Islet of Langerhans (tissue), 1 donor: ENCODE data around the gene RUNX2.
"Not testable (repeated sequence)": the region's sequence is repeated elsewhere in the genome, so short reads cannot be mapped to it uniquely, and the experiment has no call there.

Source experiments
- FAIRE-seq: peaks from one replicate; lab custom pipeline; 2011; peaks lifted over from hg19 to GRCh38; lab: Jason Lieb, UNC

RUNX2 gene

DNA sequence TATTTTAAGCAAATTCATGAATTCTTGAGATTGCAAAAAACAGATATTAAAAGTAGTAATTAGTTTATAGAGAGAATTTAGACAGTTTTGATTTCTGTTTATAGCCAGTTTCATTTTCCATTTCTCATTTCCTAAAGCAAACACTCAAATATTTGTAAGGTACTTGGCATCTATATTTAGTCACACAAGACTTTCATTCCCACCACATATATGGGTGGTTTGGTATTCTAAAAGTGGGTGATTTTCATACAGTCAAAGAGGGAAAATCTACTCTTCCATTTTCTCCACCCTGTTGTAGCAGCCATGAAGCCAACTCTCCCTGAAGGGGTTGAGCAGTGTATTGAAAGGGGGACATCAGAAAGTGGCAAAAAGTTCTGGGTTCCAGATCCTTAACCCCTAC, 230.7 kb downstream of the RUNX2 start:
- FAIRE-seq: no peak

DNA sequence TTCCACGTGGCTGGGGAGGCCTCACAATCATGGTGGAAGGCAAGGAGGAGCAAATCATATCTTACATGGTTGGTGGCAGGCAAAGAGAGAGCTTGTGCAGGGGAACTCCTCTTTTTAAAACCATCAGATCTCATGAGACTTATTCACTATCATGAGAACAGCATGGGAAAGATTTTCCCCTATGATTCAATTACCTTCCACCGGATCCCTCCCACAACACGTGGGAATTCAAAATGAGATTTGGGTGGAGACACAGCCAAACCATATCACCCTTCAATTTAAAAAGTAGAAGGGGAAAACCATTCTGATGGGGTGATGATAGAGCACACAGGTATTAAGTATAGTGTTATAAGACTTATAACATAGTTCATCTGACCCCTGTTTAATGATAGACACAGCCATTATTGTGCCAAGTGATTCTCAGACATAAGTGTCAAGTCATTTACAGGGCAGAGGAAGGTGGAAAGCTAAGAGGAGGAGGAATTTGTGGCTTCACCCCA, 232.2 kb downstream of the RUNX2 start:
- FAIRE-seq: not testable (repeated sequence)

DNA sequence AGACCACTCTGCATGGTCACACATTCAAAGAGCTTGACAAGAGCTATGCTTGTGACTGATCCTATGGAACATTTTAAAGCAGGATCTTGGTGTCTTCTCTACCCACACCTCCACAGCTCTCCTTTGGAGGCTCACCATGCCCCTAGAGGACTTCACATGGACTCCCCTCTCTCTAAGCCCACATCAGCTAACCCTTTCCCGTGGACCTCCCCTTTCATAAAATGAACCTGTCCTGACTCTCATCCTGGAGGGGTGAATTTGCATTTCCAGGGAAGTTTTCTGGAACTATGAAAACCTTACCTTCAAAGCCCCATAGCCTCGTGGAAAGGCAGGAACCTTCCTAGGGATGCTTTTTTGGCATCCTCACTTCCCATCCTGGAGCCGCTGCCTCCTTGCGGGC, 234.0 kb downstream of the RUNX2 start:
- FAIRE-seq: no peak

DNA sequence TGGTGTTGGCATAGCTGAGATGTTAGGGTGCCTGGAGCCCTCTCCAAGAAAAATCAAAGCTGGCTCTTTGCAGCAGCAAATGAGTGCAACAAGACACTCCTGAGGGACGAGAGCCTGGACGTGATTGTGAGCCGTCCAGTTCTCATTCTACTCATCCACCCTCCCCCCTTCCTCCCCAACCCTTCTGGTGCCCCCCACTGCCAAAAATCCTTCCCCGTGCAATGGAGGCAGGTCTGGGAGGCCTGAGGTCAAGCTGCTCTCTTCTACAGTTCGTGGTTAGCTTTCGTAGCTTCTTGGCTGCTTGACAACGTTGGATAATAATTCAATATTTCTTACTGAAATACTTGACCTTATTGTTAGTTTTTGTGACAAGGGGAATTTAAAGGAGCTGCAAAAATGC, 234.9 kb downstream of the RUNX2 start:
- FAIRE-seq: no peak

DNA sequence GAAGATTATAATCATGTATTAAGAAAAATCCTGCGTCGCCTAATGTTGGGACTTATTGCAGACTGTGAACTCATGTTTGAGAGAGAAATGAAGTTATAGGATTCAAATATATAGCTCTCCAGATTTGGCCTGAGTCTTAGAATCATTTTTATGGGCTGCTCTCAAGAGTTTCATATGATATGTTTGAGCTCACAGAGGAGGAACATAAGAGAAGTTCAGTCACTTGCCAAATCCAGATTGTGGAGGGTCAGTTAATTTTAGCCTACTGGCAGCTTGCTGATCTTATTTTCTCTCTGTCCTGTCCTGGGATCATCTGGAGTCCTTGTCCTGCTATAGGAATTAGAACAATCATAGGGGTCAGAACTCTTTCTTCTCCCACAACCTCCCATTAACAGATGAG, 235.7 kb downstream of the RUNX2 start:
- FAIRE-seq: no peak

DNA sequence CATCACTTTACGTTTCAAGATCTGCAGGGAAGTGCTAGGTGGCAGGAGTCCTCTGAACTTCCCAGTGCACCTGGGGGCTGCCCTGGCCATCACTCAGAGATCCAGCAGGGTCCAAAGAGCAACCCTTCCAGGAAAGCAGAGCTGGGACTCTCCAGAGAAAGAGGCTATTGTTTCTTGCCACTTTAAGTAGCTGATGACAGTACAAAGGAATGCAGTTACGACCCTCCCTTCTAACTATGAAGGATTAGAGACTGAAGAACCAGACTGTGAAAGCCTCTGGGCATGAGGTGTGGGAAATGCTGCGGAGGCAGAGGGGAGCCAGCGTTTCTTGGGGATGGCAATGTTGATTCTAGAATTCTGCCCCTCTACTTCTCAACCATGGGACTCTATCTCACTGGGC, 238.8 kb downstream of the RUNX2 start:
- no peak for FAIRE-seq

DNA sequence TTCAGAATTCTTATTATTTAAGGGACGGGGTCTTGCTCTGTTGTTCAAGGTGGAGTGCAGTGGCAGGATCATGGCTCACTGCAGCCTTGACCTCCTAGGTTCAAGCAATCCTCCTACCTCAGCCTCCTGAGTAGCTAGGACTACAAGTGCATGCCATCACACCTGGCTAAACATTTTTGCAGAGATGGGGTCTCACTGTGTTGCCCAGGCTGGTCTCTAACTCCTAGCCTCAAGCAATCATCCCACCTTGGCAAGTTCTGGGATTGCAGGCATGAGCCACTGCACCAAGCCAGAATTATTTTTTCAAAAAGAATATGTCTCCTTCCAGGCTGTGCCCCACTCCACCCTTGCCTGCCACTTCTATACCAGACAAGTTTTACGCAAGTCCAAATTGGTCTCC, 239.7 kb downstream of the RUNX2 start:
- no peak for FAIRE-seq

DNA sequence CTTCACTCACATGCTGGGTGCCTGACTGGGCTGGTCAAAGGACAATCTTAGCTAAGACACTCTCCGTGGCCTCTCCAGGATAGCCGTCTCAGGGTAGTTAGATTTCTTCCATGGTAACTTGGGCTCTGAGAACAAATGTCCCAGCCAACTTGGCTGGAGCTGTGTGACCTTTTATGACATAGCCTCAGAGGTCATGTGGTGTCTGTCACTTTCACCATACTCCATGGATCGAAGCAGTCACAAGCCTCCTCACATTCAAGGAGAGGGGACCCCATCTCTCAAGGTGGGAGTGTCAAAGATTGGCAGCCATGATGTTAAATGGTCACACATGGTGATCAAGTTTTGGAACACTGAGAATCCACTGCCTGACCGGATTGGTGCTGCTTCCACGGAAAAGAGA, 240.5 kb downstream of the RUNX2 start:
- no peak for FAIRE-seq

DNA sequence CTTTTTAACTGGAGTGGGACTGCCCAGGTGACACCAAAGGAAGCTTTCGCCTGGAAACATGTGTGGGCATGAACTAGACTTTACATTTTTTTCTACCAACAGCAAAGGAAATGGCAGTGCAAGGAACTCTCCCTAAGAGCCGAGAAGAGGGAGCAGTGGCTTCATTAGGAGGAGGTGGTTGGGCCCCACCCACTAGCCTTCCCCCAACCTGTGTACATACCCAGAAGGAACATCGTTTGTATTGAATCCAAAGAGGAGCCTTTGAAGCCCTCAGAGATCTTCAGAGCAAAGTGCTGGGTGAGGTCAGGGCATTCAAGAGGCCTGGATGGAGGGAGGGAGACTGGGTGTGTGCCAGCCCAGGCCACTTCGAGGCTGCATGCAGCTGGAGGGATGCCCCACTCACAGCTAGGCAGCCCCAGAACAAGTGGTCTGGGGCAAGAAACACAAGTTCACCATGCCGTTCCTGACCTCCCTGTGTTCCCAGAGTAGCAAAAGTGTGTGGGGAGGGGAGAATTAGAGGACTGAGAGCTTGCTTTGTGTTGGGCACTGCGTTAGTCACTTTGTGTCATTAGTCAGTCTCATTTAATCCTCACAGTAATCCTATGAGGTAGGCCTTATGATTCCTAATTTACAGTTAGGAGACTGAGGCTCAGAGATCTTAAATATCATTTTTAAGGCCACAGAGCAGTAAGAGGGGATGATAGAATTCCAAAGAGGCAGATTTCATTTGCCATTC, 241.2 kb downstream of the RUNX2 start:
- FAIRE-seq: no peak

DNA sequence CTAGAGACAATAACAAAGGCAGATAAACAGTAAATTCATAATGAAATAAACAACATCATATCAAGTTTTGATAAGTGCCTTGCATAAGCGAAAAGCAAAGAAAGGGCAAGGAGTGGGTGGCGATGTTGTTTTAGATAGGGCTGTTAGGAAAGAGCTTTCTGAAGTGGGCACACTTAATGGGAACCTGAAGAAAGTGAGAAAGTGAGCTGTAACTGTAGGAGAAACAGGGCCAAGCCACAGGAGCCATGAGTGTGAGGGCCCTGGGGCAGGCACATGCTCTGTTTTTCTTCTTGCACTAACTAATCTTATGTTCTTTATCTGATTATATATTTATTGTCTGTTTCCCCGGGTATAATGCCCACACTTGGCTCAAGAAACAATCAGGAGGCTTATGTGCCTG, 243.0 kb downstream of the RUNX2 start:
- no peak for FAIRE-seq

DNA sequence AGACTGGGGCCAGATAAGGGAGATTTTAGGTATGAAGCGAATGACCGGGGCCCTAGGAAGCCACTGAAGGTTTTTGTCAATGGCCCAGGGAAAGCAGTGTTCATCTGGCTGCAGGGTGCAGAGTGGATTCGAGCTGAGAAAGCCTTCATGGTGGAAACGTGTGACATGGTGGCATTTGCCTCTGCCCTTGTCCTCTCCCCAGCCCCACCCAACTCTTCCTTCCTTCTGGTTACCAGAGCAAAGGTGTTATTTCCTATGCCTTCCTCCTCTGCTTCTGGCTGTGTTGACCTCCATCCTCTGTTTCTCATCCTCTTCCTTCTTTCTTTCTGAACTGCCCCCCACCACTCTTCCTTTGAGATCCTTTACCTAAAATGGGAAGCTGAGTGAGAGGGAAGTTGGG, 244.7 kb downstream of the RUNX2 start:
- no peak for FAIRE-seq

DNA sequence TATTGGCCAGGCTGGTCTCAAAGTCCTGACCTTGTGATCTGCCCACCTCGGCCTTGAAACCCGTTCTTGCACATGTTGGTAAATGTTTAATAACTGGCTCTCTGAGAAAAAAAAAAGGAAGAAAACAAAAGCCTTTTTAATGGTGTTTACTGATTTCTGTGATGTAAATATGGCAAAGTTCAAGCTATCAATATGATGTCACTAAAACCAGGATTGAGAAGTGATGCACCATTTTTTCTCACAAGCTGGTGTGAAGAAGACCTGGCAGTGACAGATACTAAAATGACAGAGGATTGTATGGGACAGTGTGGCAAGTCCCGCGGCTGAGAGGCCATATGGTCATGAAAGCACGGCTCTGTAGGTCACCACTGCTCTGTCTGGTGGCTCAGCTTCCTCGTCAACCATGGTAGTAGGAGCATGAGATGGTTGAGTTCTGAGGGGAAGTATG, 245.9 kb downstream of the RUNX2 start:
- no peak for FAIRE-seq

DNA sequence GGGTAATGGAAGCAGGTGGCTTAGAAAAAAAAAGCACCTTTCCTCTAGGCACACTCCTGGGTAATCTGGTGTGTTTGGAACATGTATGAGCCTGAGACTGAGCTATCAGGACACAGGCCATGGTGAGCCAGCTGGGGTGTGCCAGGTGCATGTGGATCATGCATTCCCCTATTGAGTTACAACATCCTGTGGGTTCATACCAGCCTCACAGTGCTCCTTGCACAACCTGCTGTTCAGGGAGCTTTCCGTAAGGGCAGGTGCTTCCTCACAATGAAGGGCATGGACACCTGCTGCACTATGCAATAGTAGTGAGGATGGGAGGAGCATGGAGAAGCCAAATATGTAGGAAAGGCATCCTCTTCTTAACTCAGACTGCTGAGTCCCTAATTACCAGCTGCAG, 246.8 kb downstream of the RUNX2 start:
- FAIRE-seq: no peak

DNA sequence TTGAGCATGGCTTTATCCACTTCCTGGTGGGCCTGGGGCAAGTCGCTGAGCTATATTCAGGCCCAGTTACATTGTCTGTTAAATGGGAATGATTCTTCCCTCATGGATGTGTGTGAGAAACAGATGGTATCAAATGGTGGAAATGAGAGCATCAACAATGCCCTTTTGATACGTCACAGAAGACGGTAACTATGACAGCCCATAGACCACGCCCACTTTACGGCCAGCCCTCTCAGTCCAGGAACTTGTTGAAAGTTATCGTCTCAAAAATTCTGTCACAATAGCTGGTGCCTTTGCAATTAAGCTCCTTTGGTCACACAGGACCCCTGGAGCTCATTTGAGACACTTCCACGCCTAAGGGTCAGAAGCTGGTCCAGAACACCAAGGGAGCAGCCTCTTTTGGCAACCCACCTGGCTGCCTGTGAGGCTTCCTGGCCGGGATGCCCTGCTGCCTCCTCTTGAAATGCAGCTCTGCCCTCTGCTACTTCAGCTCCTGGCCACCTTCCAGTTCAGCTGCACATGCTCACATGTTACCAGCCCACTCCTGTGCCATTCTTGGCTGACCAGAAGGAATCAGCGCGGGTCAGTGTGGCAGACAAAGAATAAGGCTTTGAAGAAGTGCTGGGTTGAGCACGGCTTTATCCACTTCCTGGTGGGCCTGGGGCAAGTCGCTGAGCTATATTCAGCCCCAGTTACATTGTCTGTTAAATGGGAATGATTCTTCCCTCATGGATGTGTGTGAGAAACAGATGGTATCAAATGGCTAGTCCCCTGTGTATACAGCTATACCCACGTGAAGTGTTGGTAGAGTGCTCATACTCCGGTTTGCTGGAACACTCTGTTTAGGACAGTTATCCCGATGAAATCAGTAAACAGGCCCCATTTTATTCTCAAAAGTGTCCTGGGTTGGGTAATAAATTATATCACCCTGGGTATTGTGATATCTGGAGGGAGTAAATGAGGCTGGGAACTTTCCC, 248.8 kb downstream of the RUNX2 start:
- FAIRE-seq: no peak

DNA sequence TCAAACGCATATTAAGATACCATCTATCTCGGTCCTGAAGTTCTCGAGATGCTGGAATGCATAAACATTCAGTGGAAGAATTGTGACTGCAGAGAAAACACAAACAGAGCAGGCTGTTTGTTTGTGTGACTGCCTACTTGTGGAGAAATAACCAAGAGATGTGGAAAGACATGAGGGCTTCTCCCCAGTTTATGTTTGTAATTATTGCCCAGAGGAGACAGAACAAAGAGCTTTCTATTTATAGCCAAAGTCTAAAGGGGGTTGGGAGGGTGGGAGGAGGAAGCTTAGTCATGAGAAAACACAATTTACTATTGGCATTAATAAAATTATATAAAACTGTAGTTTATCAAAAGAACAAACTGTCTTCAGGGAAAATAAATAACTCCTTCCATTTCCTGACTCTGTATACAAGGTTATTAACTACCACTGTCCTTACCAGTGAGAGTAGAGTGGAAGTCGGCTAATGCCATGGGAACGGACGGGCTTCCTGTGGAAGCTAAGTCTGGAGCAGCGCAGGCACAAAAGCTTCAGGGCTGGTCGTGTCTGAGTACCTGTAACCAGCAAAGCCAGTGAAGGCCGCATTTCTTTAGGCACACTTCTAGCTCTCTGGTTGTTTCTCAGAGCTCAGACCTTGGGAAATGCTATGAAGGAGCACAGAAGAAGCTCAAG, 249.8 kb downstream of the RUNX2 start:
- FAIRE-seq: no peak

DNA sequence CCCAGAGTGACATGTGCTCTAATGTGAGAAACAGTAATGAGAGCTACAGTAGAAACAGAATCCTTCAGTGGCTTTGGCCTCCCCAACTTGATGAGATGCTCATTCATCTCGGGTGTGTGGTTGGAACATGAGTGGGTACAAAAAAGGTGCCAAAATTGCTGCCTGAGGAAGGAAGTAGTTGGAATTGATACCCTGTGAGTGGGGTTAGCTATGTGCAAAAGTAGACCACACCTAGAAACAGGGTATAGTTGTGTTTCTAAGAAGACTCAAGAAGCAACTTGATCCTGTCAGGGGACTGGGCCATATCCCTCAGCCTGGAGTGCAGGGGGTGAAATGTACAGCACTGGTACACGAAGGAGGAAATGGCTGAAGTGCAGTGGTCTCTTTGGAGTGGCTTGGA, 256.0 kb downstream of the RUNX2 start:
- FAIRE-seq: no peak

DNA sequence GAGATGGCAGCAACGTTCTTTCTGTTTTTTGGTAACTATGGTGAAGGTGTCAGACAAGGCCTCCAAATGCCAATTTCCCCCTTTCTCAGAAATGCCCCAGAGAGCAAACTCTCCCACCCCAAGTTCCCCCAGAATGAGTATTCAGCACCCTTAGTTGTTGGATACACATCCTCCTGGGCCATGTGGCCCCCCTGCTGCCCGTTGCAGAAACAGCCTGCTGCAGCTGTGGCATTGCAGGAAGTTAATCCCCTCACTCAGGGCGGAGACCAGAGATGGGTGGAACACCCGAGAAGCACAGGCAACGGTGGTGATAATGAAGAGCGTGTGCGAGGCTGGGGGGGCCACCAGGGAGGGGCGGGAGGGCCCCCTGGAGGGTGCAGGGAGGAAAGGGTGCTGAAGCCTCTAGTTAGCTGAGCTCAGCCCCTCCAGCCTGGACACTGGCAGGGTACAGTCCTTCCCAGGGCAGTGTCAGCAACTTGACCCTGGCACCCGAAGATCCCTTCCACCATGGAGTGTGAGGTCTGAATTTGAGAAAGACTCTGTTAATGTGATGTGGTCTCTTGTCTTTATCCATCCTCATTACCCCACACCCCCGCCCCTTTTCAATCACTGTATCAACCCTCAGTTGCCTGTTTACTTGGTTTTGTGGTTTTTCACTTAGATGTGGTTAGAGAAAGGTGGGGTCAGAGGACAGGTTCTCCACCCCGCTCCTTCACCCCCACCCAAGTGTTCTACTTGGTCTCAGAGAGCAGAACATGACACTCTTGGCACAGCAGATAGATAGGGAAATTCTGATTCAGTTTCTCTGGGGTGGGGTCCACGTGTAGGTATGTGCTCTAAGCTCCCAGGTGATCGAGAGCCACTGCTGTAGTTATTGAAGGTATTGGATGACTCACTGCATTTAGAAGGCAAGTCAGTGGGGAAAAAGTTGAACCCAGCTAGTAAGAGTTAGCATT, 258.4 kb downstream of the RUNX2 start:
- FAIRE-seq: no peak

DNA sequence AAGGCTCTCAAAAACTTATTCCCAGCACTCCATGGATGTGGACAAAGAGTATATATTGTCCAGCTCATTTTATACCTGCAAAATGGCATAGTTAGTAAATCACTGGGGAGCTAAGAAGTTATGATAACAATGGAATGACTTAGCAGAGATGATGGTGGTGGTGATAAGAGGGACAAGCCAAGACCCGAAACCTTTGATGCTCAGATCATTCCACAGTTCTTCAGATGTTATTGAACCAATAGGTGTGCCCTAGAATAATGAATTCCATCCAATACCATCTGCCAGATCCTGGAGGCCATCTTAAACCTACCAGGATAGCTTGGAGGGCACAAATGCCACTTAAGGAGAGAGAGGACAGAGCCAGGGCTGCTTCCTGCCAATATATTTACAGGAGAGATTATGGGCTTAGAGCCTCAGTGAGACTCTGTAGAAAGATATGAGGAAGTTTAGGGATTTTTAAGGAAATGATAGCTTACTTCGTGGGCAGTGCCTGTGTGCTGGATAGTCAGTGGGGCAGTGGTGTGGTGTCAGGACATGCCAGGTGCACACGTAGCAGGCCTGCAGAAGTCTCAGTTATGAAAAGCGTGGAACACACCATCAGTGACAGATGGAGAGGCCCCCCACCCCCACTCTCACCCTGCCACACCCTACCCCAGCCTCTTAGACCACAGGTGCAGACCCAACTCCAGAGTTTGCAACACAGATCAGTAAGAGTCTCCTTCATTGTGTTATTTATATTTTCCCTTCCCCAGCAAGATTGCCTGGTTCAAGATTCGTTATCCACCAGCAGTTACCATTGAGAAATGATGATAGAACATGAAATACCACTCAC, 259.3 kb downstream of the RUNX2 start:
- FAIRE-seq: no peak

DNA sequence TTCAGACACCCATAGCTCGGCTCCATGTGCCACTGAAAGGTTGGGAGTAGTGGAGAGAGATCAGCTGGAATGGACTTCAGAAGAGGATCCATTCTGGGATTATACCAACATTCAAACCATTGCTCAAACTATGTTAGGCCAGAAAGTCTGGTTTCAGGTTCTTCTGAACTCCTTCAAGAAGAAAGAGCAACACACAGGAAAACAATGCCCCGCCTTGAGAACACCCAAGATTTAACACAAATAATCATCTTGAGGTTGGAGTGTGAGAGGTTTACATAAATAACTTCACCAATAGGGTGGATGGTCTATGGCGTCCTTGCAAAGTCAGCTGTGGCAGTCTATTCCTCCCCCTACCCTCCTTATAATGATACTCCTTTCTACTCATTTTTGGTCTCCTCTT, 261.2 kb downstream of the RUNX2 start:
- FAIRE-seq: no peak

DNA sequence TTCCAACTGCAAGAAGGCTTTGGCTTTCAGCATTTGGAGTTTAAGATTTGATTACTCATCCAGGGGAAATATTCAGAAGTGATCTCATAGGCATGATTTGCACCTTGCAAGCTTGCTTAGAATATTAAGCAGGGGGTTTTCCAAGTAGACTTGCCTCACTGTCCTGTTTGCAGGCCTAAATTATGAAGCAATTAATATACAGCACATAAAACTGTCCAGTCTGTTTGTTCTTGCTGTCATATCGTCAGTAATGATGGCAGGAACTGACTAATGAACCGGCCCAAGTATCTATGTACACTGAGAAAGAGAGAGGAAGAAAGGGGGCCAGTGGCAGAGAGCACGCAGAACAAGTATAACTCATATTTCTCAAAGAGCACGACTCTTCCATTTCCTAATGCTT, 262.1 kb downstream of the RUNX2 start:
- peak; percentile 92 for FAIRE-seq
